Mesendoderm (in vitro differentiated cells): ENCODE measurements around the gene UQCR10.

ENCODE experiments used
- DNase-seq: peaks from one replicate; pipeline ENCODE4 v3.0.0; 2013
- H2AK5ac ChIP-seq: 2 replicates; pipeline ENCODE4 v1.6.1; 2013; ENCODE audit warnings: low read length, inconsistent platforms
- H2BK120ac ChIP-seq: 2 replicates; pipeline ENCODE4 v1.6.1; 2013; ENCODE audit warnings: low read depth, mild to moderate bottlenecking, low read length, moderate library complexity, mixed read lengths
- H2BK15ac ChIP-seq: replicated peaks from 2 replicates; pipeline ENCODE4 v1.6.1; 2013; ENCODE audit warnings: low read depth, mild to moderate bottlenecking, moderate library complexity
- H2BK5ac ChIP-seq: 2 replicates; pipeline ENCODE4 v1.6.1; 2013; ENCODE audit warnings: low read length, inconsistent platforms
- H3K18ac ChIP-seq: 2 replicates; pipeline ENCODE4 v1.6.1; 2013; ENCODE audit warnings: mild to moderate bottlenecking, low read length, mixed read lengths
- H3K23ac ChIP-seq: one replicate; pipeline ENCODE4 v1.6.1; 2013; ENCODE audit warnings: low read length
- H3K27ac ChIP-seq: 2 replicates; pipeline ENCODE4 v1.5.1; 2013; ENCODE audit warnings: low read depth, mild to moderate bottlenecking, inconsistent platforms, low read length, moderate library complexity
- H3K27me3 ChIP-seq: 2 replicates; pipeline ENCODE4 v1.6.1; 2013; ENCODE audit warnings: low read length, control low read depth, mild to moderate bottlenecking, inconsistent platforms; ENCODE audit not compliant: insufficient read depth, poor library complexity
- H3K36me3 ChIP-seq: 2 replicates; pipeline ENCODE4 v1.6.1; 2013; ENCODE audit warnings: low read length, inconsistent platforms; ENCODE audit not compliant: control insufficient read depth, insufficient read depth
- H3K4ac ChIP-seq: one replicate; pipeline ENCODE4 v1.6.1; 2013; ENCODE audit warnings: low read depth, mild to moderate bottlenecking, low read length, moderate library complexity
- H3K4me1 ChIP-seq: 2 replicates; pipeline ENCODE4 v1.6.1; 2013; ENCODE audit warnings: low read depth, low read length, inconsistent platforms; ENCODE audit not compliant: control insufficient read depth
- H3K4me2 ChIP-seq: 2 replicates; pipeline ENCODE4 v1.6.1; 2013; ENCODE audit warnings: low read length
- H3K4me3 ChIP-seq: 2 replicates; pipeline ENCODE4 v1.5.1; 2013; ENCODE audit warnings: mild to moderate bottlenecking, low read length
- H3K56ac ChIP-seq: one replicate; pipeline ENCODE4 v1.6.1; 2013; ENCODE audit warnings: low read length
- H3K79me1 ChIP-seq: 2 replicates; pipeline ENCODE4 v1.6.1; 2013; ENCODE audit warnings: low read length, inconsistent platforms
- H3K79me2 ChIP-seq: 2 replicates; pipeline ENCODE4 v1.6.1; 2013; ENCODE audit warnings: mild to moderate bottlenecking, low read length; ENCODE audit not compliant: control insufficient read depth, insufficient read depth
- H3K9ac ChIP-seq: 2 replicates; pipeline ENCODE4 v1.6.1; 2013; ENCODE audit warnings: low read length, inconsistent platforms
- H4K5ac ChIP-seq: one replicate; pipeline ENCODE4 v1.6.1; 2013; ENCODE audit warnings: low read length
- H4K8ac ChIP-seq: one replicate; pipeline ENCODE4 v1.6.1; 2013; ENCODE audit warnings: low read depth, mild to moderate bottlenecking, control low read depth, low read length, moderate library complexity
- WGBS: extraction: QIAGEN DNeasy Blood & Tissue Kit; methylation state at CpG from one replicate; pipeline ENCODE4 v1.1.7; 2013; ENCODE audit warnings: low lambda C conversion rate, missing lambda C conversion rate; ENCODE audit not compliant: insufficient coverage; ENCODE audit errors: extremely low coverage; 5-methylcytosine and 5-hydroxymethylcytosine counted together

The UQCR10 gene

GRCh38 chr22:29739346-29739875 is 27.8 kb upstream of the UQCR10 start:
- no peaks in the 10 kb centered on the region for H3K4me1 ChIP-seq
- H3K18ac ChIP-seq = no peak overlapping the region
- no peak overlapping the region for H3K56ac ChIP-seq
- no peak overlapping the region for H4K8ac ChIP-seq
- H4K5ac ChIP-seq = no peak overlapping the region
- no peak for DNase-seq
- H3K27me3 ChIP-seq = no peaks in the 10 kb centered on the region
- H3K79me1 ChIP-seq = no peaks in the 10 kb centered on the region
- H2AK5ac ChIP-seq = no peak overlapping the region
- WGBS = no CpG with 5 or more reads among the region's 17 CpGs
- no peaks in the 10 kb centered on the region for H3K36me3 ChIP-seq
- H2BK15ac ChIP-seq = no peak overlapping the region
- no peak overlapping the region for H2BK120ac ChIP-seq
- no peaks in the 10 kb centered on the region for H3K79me2 ChIP-seq
- no peak overlapping the region for H2BK5ac ChIP-seq
- H3K4ac ChIP-seq = no peak overlapping the region
- no peak overlapping the region for H3K9ac ChIP-seq
- no peak overlapping the region for H3K4me3 ChIP-seq
- no peak overlapping the region for H3K27ac ChIP-seq
- H3K4me2 ChIP-seq = no peak overlapping the region
- no peak overlapping the region for H3K23ac ChIP-seq

- Histone ChIP-seq H3K79me1 (no peaks in the 10 kb centered on the region), H3K27me3 (no peaks in the 10 kb centered on the region), H3K18ac (no peak overlapping the region), H3K36me3 (no peaks in the 10 kb centered on the region), H3K4me1 (no peaks in the 10 kb centered on the region), H3K56ac (no peak overlapping the region), H3K27ac (no peak overlapping the region), H2BK15ac (no peak overlapping the region), H4K8ac (no peak overlapping the region), H3K4me3 (no peak overlapping the region), H2BK120ac (no peak overlapping the region), H4K5ac (no peak overlapping the region), H2BK5ac (no peak overlapping the region), H3K79me2 (no peaks in the 10 kb centered on the region), H2AK5ac (no peak overlapping the region), H3K23ac (no peak overlapping the region), H3K4ac (no peak overlapping the region), H3K4me2 (no peak overlapping the region), H3K9ac (no peak overlapping the region)
- DNase-seq = no peak
- WGBS = no CpG with 5 or more reads among the region's 5 CpGs
Measured at GRCh38 chr22:29740216-29740615, 27.0 kb upstream of the UQCR10 start.

- Histone ChIP-seq H3K56ac (no peak overlapping the region), H3K4me2 (no peak overlapping the region), H3K27me3 (no peaks in the 10 kb centered on the region), H2BK120ac (no peak overlapping the region), H4K8ac (no peak overlapping the region), H2AK5ac (no peak overlapping the region), H3K79me1 (no peaks in the 10 kb centered on the region), H2BK15ac (no peak overlapping the region), H3K79me2 (no peaks in the 10 kb centered on the region), H3K36me3 (no peaks in the 10 kb centered on the region), H3K4me3 (no peak overlapping the region), H3K4me1 (no peaks in the 10 kb centered on the region), H3K23ac (no peak overlapping the region), H3K4ac (no peak overlapping the region), H3K9ac (no peak overlapping the region), H4K5ac (no peak overlapping the region), H3K18ac (no peak overlapping the region), H2BK5ac (no peak overlapping the region), H3K27ac (no peak overlapping the region)
- DNase-seq = no peak
- WGBS = no CpG with 5 or more reads among the region's 2 CpGs
Measured at GRCh38 chr22:29741926-29742325, 25.2 kb upstream of the UQCR10 start.

- WGBS = no CpG with 5 or more reads among the region's 13 CpGs
- DNase-seq = no peak
- H2AK5ac ChIP-seq = no peak overlapping the region
Measured at GRCh38 chr22:29742326-29742725, 24.8 kb upstream of the UQCR10 start.

GRCh38 chr22:29744902-29745301 is 22.3 kb upstream of the UQCR10 start:
- no CpG with 5 or more reads among the region's 8 CpGs for WGBS
- Histone ChIP-seq H3K4me2 (no peak overlapping the region), H2BK120ac (no peak overlapping the region), H3K9ac (no peak overlapping the region), H2BK15ac (no peak overlapping the region), H3K4me3 (no peak overlapping the region), H3K18ac (no peak overlapping the region), H3K56ac (no peak overlapping the region), H3K36me3 (no peaks in the 10 kb centered on the region), H3K4ac (no peak overlapping the region), H3K23ac (no peak overlapping the region), H3K79me2 (no peaks in the 10 kb centered on the region), H4K5ac (no peak overlapping the region), H3K4me1 (no peaks in the 10 kb centered on the region), H2BK5ac (no peak overlapping the region), H3K79me1 (no peaks in the 10 kb centered on the region), H4K8ac (no peak overlapping the region), H3K27ac (no peak overlapping the region), H3K27me3 (no peaks in the 10 kb centered on the region), H2AK5ac (no peak overlapping the region)
- DNase-seq = no peak

More at GRCh38 chr22:29742326-29742725, 24.8 kb upstream of the UQCR10 start:
- Histone ChIP-seq H3K4ac (no peak overlapping the region), H3K27ac (no peak overlapping the region), H3K18ac (no peak overlapping the region), H4K5ac (no peak overlapping the region), H3K36me3 (no peaks in the 10 kb centered on the region), H2BK5ac (no peak overlapping the region), H3K27me3 (no peaks in the 10 kb centered on the region), H4K8ac (no peak overlapping the region), H3K4me1 (no peaks in the 10 kb centered on the region), H3K23ac (no peak overlapping the region), H3K4me3 (no peak overlapping the region), H3K9ac (no peak overlapping the region), H2BK15ac (no peak overlapping the region), H3K79me2 (no peaks in the 10 kb centered on the region), H3K4me2 (no peak overlapping the region), H3K79me1 (no peaks in the 10 kb centered on the region), H2BK120ac (no peak overlapping the region), H3K56ac (no peak overlapping the region)

- H3K79me1 ChIP-seq = no peaks in the 10 kb centered on the region
- no peak overlapping the region for H3K4ac ChIP-seq
- H3K27ac ChIP-seq = no peak overlapping the region
- no peak overlapping the region for H4K8ac ChIP-seq
- no peak overlapping the region for H3K56ac ChIP-seq
- no peak overlapping the region for H2BK120ac ChIP-seq
- no peak overlapping the region for H4K5ac ChIP-seq
- H3K9ac ChIP-seq = no peak overlapping the region
- no peak overlapping the region for H2AK5ac ChIP-seq
- H3K79me2 ChIP-seq = no peaks in the 10 kb centered on the region
- H3K27me3 ChIP-seq = no peaks in the 10 kb centered on the region
- H3K18ac ChIP-seq = no peak overlapping the region
- no peak overlapping the region for H3K23ac ChIP-seq
- no peak overlapping the region for H2BK5ac ChIP-seq
- no peak for DNase-seq
- WGBS = no CpG with 5 or more reads among the region's 7 CpGs
- no peaks in the 10 kb centered on the region for H3K36me3 ChIP-seq
- H3K4me1 ChIP-seq = no peaks in the 10 kb centered on the region
- no peak overlapping the region for H3K4me3 ChIP-seq
- no peak overlapping the region for H2BK15ac ChIP-seq
- H3K4me2 ChIP-seq = no peak overlapping the region
Measured at GRCh38 chr22:29747832-29748231, 19.3 kb upstream of the UQCR10 start.
